PC-9 (cell line): ENCODE data around the gene RAB29.

Experiments
- EZH2 ChIP-seq: fragments of 200-600 bp; sonication (generic); IDR thresholded peaks from 2 replicates; pipeline ENCODE4 v1.8.0; 2017; ENCODE audit warnings: antibody characterized with exemption, low read depth
- TF ChIP-seq, protein P1 (sequence below): fragments of 200-600 bp; sonication (generic); conservative IDR thresholded peaks from 2 replicates; pipeline ENCODE4 v1.6.1; 2017; ENCODE audit warnings: mixed run types, antibody characterized with exemption, mild to moderate bottlenecking, moderate library complexity

DNA sequence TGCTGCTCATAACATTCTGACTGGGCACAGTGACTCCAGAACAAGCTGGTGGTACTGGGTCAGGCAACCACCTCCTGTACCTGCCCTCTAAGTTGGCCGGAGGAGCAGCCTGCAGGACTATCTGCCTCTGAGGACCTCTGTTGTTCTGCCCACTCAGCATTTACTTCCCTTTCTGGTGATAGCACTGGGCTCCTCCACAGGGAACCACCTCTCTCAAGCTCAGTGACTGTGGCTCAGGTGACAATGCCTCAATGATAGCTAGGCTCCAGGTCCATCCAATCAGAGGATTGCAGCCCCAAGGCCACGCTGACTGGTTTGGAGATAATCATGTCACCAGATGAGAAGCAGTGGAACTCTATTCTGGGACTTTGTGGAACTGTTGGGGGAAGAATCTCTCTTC, 21.9 kb upstream of the RAB29 start:
- TF ChIP-seq, protein P1, sequence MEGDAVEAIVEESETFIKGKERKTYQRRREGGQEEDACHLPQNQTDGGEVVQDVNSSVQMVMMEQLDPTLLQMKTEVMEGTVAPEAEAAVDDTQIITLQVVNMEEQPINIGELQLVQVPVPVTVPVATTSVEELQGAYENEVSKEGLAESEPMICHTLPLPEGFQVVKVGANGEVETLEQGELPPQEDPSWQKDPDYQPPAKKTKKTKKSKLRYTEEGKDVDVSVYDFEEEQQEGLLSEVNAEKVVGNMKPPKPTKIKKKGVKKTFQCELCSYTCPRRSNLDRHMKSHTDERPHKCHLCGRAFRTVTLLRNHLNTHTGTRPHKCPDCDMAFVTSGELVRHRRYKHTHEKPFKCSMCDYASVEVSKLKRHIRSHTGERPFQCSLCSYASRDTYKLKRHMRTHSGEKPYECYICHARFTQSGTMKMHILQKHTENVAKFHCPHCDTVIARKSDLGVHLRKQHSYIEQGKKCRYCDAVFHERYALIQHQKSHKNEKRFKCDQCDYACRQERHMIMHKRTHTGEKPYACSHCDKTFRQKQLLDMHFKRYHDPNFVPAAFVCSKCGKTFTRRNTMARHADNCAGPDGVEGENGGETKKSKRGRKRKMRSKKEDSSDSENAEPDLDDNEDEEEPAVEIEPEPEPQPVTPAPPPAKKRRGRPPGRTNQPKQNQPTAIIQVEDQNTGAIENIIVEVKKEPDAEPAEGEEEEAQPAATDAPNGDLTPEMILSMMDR = no peak
- no peak for TF ChIP-seq EZH2
